DND-41 (cell line): ENCODE results near the gene ABHD16B.

Source experiments
- EZH2 ChIP-seq: IDR thresholded peaks from 3 replicates; pipeline ENCODE4 v1.6.1; 2012; ENCODE audit warnings: borderline replicate concordance, low read depth, mild to moderate bottlenecking, moderate library complexity, low read length, inconsistent platforms; ENCODE audit not compliant: severe bottlenecking
- TF ChIP-seq, protein P1 (sequence below): IDR thresholded peaks from 2 replicates; pipeline ENCODE4 v1.5.1; 2012; ENCODE audit warnings: borderline replicate concordance, low read length, moderate library complexity, mild to moderate bottlenecking; ENCODE audit not compliant: poor library complexity, severe bottlenecking; ENCODE audit errors: extremely low read depth

DNA sequence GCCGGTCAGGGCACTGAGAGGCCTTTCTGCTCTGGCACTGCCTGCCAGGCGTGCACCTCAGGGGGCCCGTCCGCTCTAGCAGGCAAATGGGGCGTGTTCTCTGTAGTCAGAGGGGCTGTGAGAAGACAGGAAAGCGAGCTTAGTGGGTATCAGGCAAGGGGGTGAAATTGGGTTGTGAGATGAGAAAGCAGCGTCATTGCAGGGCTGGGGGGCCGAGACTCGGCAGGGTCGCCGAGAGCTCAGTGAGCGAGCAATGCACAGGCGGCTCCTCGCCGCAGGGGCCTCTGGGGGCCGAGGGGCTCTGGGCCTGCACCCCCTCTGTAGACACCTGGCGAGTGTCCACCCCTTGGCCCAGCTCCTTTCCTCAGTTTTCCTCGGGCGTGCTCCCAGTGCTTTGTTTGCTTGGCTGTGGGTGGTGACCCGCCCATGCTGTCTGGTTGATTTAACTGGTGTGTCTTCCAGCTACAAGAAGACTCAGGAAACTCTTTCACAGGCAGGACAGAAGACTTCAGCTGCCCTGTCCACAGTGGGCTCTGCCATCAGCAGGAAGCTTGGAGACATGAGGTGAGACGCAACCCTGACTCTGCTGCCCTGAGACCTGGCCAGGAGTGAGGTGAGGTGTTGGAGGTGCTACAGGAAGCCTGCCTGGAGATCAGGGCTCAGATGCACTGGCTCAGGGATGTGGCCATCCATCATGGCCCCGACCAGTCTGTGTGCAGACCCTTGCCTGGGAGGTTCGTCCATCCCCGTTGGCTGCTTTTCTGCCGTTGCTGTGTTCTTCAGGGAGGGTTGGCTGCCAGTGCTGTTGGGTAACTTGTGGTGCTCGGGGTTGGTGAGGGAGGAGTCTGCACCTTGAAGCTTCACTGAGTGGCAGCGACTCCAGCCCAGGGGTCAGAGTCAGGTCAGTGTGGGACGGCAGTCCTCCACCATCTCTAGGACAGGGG, 21.2 kb downstream of the ABHD16B start:
- TF ChIP-seq EZH2: no peak
- TF ChIP-seq, protein P1, sequence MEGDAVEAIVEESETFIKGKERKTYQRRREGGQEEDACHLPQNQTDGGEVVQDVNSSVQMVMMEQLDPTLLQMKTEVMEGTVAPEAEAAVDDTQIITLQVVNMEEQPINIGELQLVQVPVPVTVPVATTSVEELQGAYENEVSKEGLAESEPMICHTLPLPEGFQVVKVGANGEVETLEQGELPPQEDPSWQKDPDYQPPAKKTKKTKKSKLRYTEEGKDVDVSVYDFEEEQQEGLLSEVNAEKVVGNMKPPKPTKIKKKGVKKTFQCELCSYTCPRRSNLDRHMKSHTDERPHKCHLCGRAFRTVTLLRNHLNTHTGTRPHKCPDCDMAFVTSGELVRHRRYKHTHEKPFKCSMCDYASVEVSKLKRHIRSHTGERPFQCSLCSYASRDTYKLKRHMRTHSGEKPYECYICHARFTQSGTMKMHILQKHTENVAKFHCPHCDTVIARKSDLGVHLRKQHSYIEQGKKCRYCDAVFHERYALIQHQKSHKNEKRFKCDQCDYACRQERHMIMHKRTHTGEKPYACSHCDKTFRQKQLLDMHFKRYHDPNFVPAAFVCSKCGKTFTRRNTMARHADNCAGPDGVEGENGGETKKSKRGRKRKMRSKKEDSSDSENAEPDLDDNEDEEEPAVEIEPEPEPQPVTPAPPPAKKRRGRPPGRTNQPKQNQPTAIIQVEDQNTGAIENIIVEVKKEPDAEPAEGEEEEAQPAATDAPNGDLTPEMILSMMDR: no peak
